T-helper 9 cell (primary cell): ENCODE data around the gene UBE2E3.
"Not testable (repeated sequence)": the region's sequence is repeated elsewhere in the genome, so short reads cannot be mapped to it uniquely, and the experiment has no call there.

Experiments
- DNase-seq: peaks from one replicate; pipeline ENCODE4 v3.0.0-alpha.2; 2020
- total RNA-seq, 2 donors: gene quantifications; one replicate each; lab custom pipeline; 2026; lab: John Stamatoyannopoulos, UW

The UBE2E3 gene
- total RNA-seq, result 14.0 to 14.8 reads per million in 2 donors

- DNase-seq, result peak; percentile 68
Observed at GRCh38 chr2:180980106-180980942, at the start of gene UBE2E3. Gene UBE2E3, plus strand, starts transcription at chr2:180980605. Its CDS starts 1,438 bp downstream, at chr2:180982043.

GRCh38 chr2:180931841-180932240 lies 48.6 kb upstream of the UBE2E3 start:
- no peak for DNase-seq

DNA sequence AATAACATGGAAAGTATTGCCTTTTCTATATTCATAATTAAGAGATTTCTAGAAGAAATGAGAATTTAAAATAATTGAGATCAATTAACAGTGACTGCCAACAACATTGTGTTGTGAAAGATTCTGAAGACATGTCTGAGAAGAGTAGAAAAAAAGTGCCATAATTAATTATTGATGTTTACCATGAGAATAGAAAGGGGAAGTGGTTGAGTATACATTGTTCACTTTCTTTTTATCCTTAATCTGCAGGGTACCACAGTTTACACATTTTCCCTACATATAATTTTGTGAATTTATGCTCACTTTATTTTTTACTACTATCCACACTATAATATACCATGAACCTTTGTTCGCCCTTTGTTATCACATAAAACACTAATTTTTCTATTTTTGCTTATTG lies 47.1 kb upstream of the UBE2E3 start:
- no peak for DNase-seq

DNA sequence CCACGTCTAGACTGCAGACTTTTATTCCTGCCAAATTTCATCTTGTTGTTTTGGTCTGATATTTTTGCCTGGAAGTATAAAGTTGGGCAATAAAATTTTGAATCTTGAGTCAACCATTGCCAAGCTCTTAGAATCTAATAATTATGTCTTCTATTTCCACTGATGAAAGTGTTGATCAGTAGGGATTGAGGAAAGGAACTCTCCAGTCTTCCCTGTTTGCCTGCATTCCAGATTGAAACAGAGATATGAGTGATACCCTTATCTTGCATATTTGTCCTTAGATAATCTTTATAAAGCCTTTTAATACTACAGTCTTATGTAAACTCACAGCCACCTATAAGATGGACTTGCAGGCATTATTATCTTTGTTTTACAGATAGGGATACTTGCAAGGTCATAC lies 45.5 kb upstream of the UBE2E3 start:
- no peak for DNase-seq

- DNase-seq, result not testable (repeated sequence)
Observed at GRCh38 chr2:180937480-180937879, 42.9 kb upstream of the UBE2E3 start.

- no peak for DNase-seq
Observed at GRCh38 chr2:180938451-180938850, 42.0 kb upstream of the UBE2E3 start.

- DNase-seq, result no peak
Observed at GRCh38 chr2:180943275-180943674, 37.1 kb upstream of the UBE2E3 start.

- DNase-seq, result no peak
Observed at GRCh38 chr2:180944372-180944771, 36.0 kb upstream of the UBE2E3 start.

DNA sequence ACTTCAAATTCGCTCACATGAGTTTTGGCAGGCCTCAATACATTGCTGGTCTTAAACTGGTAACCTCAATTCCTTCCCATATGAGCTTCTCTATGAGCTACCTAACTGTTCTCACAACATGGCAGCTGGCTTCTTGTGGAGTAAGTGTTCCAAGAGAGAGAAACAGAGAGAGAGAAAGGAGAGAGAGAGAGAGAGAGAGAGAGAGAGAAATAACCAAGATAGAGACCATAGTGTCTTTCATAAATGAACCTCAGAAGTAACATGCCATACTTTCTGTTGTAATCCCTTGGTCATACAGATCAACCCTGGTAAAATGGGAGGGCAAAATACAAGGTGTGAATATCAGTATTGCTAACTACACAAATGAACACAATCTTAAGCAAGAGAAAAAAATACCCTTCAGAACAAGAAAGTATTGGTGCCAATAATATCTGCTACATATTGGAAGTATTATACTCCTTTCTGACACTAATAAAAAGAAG lies 33.2 kb upstream of the UBE2E3 start:
- no peak for DNase-seq

GRCh38 chr2:180949896-180950295 lies 30.5 kb upstream of the UBE2E3 start:
- no peak for DNase-seq

DNA sequence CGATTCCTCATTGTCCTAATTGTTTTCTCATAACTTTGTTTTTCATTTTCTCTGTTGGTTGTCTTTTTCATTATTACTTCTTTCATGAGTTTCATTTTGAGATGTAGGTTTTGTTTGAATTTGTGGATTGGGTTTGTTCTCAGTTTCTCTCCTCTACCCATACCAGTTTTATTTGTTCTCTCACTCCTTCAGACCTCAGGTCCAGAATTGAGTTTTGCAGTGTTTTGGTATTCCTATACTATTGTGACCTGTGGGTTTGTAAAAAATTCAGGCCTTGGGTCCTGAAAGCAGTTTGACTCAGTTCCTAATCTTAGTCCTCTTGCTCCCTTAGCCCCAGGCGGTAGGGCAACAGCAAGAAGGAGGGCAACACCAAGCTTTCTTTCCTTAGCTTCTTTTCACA lies 28.3 kb upstream of the UBE2E3 start:
- no peak for DNase-seq

DNA sequence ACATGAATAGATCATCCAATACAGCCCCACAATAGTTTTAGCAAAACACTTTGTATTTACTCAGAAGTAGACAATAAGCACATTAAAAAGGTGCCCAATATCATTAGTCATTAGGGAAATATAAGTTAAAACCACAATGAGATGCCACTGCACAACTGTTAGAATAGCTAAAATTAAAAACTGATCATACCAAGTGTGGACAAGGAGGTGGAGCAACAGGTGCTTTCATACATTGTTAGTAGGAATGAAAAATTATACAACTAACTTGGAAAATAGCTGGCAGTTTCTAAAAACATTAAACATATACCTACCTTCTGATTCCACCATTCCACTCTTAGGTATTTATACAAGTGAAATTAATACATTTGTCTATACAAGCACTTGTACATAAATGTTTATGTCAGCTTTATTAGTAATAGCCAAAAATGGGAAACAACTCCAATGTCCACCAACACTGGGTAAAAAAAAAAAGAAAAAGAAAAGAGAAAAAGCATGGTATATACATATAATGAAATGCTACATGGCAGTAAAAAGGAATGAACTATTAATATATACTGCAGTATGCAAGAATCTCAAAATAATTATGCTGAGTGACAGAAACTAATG lies 27.6 kb upstream of the UBE2E3 start:
- DNase-seq, result no peak

DNA sequence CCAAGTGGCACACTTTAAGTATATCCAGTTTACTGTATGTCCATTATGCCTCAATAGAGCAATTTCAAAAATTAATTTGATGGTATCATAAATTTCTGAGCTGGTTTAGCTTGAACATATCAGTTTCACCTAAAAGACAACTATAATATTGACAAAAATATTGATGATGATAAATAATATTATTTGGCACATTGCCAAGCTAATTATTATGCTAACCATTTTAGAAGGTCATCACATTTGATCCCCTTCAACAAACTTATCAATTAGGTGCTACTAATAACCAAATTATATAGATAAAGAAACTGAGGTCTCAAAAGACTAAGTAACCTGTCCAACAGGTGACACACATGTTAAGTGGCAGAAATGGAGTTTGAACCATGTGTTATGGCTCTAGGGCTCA lies 26.9 kb upstream of the UBE2E3 start:
- no peak for DNase-seq

GRCh38 chr2:180955101-180955500 lies 25.3 kb upstream of the UBE2E3 start:
- DNase-seq, result no peak

DNA sequence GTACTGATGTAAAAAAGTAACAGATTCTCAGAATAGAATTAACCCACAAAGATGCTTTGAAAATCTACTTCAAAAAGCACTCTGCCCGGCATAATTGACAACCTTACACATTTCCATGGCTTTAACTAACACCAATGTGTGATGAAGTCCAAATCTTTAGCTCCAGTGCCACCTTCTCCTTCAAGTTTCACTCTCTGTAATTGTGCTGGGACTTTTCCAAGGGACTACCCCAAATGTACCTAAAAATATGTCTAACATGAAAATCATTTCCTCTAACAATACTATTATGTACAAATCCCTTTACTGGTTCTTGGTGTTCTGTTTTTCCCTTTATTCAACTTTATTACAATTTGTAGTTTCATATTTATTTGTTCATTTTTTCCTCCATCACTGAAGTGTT lies 20.6 kb upstream of the UBE2E3 start:
- no peak for DNase-seq

DNA sequence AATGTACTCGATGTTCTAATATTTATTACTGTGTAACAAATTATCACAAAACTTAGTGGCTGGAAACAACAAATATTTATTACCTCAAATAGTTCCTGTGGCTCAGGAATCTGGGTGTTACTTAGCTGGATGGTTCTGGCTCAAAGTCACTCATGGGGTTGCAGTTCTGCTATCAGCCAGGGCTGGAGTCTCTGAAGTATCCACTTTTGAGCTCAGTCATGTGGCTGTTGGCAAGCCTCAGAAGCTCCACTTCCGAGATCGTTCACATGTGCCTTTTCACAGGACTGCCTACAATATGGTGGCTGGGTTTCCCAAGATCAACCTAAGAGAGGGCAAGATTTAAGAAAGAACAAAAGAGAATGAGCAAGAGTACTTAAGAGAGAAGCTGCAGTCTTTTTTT lies 19.4 kb upstream of the UBE2E3 start:
- DNase-seq, result no peak

DNA sequence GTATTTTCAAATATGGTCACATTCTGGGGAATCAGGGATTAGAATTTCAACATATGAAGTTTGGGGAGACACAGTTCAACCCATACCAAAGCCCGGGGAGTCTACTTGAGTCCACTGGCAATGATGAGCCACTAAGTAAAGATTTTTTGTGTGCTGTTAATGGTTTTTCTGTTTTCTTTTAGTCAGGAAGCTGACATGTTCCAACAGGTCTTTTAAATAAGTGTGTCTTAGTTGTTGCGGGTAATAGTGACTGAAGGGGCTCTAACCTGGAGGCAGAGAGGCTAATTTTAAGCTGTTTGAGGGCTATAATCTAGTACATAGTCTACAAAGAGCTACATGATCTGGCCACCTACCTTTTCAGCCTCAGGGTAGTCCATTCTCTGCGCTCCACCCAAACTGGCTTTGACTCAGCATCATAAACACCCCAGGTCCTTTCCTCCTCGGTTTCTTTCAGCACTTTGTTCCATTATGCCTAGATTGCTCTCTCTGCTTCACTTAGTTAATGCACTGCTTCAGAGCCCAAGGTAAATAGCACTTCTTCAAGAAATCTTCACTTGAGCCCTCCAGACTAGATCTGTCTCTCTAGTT lies 17.6 kb upstream of the UBE2E3 start:
- DNase-seq, result no peak

GRCh38 chr2:180966378-180966777 lies 14.0 kb upstream of the UBE2E3 start:
- no peak for DNase-seq

DNA sequence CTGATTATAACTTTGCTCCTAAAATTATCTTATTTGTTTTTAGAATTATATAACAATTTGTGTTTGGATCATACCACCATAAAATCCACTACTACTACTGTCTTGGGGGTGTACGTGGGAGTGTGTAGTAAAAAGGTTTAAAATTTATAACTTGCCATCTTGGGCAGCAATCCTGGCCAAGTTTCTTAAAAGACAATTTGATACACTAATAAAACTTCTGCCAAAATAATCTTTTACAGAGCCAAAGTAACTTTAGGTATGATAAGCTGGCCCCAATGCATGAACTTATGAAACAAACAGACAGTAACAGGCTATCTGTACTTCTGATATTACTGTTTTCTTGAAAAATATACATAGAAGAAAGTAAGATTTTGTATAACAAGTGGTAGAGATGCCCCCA lies 11.3 kb upstream of the UBE2E3 start:
- no peak for DNase-seq

DNA sequence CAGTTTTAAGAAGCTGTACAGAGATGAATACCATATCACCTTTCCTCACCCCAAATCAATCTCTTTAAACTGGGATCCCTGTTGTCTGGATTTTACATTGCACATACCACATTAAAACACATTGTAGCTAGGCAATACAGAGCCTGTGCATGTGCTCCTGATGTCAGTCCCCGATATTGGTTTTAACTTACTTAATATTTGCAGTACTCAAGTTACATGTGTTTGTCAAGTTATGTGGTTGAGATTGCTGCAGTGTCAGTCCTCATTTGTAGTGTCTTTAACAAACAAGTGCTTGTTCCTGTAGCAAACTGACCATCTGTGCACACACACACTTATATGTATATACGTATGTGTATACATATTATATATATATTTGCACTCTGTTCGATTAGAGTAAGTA lies 10.4 kb upstream of the UBE2E3 start:
- DNase-seq, result no peak

DNA sequence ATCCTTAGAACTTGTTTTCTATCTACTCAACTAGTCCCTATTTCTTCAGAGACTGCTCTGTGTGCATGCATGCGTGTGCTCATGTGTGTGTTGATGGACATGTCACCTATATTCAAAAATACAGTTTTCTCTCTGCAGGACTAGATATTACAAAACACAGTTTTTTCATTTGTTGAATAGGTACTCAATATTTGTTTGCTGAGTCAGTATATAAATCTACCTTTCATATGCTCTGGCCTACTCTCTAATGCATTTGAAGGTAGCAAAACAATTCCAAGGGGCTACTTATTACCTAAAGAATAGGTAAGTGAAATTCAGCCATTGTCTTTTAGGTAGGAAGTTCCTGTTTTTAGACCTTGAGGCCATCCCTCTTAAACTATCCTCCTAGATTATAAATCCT lies 8.6 kb upstream of the UBE2E3 start:
- no peak for DNase-seq

DNA sequence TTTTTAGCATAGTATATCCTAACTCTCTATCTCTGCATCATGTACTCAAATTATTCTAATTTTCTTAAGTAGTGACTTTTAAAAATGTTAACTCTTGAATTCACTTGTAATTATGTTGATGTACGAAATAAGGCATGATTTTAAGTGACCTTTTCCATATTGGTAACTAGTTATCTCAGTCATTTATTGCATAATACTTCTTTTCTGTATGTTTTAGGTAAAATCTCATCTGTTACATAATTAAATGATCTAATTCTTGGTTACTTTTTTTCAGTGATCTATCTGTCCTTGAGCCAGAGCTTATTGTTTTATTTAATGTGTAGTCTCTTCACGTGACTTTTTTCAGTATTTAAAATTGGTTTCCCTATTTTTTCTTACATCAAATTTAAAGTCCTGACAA lies 4.8 kb upstream of the UBE2E3 start:
- DNase-seq, result no peak

- DNase-seq, result no peak
Observed at GRCh38 chr2:180978903-180979748, 1.3 kb upstream of the UBE2E3 start.
